HEK293T (cell line): Measurements from ENCODE around the gene OPTC.

ENCODE experiments used
- CTCF ChIA-PET: fragments of 350-600 bp; formaldehyde crosslinking; extraction: SDS; loops from one replicate; lab custom pipeline; 2021; ENCODE audit warnings: antibody characterized with exemption, inconsistent platforms; lab: Yijun Ruan, JAX
- POLR2A ChIA-PET: fragments of 350-600 bp; formaldehyde crosslinking; extraction: SDS; loops from one replicate; lab custom pipeline; 2020; ENCODE audit warnings: antibody characterized with exemption, inconsistent platforms; lab: Yijun Ruan, JAX
- DNase-seq: peaks from one replicate; pipeline ENCODE4 v3.0.0; 2012; ENCODE audit warnings: mixed read lengths; ENCODE audit errors: extremely low spot score
- ARNT ChIP-seq: fragments of 450-650 bp; IDR thresholded peaks from 2 replicates; pipeline ENCODE4 v1.6.1; 2017; ENCODE audit warnings: mild to moderate bottlenecking
- BHLHE40 ChIP-seq: fragments of 450-650 bp; IDR thresholded peaks from 2 replicates; pipeline ENCODE4 v1.6.1; 2016; ENCODE audit warnings: mild to moderate bottlenecking, moderate library complexity, borderline replicate concordance
- CTBP1 ChIP-seq: fragments of 450-650 bp; IDR thresholded peaks from 2 replicates; pipeline ENCODE4 v1.6.1; 2016; ENCODE audit warnings: borderline replicate concordance
- ELF4 ChIP-seq: fragments of 450-650 bp; IDR thresholded peaks from 2 replicates; pipeline ENCODE4 v1.6.1; 2017; ENCODE audit warnings: antibody characterized with exemption
- FOXA1 ChIP-seq: fragments of 450-650 bp; IDR thresholded peaks from 2 replicates; pipeline ENCODE4 v1.6.1; 2016; ENCODE audit warnings: mild to moderate bottlenecking
- FOXK2 ChIP-seq: fragments of 450-650 bp; IDR thresholded peaks from 2 replicates; pipeline ENCODE4 v1.6.1; 2016; ENCODE audit warnings: mild to moderate bottlenecking
- FOXM1 ChIP-seq: fragments of 450-650 bp; IDR thresholded peaks from 2 replicates; pipeline ENCODE4 v1.6.1; 2017; ENCODE audit warnings: mild to moderate bottlenecking, borderline replicate concordance
- HDGF ChIP-seq: fragments of 450-650 bp; IDR thresholded peaks from 2 replicates; pipeline ENCODE4 v1.6.1; 2017; ENCODE audit warnings: antibody characterized with exemption, borderline replicate concordance
- L3MBTL2 ChIP-seq: fragments of 450-650 bp; conservative IDR thresholded peaks from 2 replicates; pipeline ENCODE4 v1.6.1; 2016; ENCODE audit warnings: mild to moderate bottlenecking
- LEF1 ChIP-seq: fragments of 450-650 bp; IDR thresholded peaks from 2 replicates; pipeline ENCODE4 v1.6.1; 2017; ENCODE audit warnings: mild to moderate bottlenecking, borderline replicate concordance
- NFRKB ChIP-seq: fragments of 450-650 bp; IDR thresholded peaks from 2 replicates; pipeline ENCODE4 v1.6.1; 2016; ENCODE audit warnings: mild to moderate bottlenecking, moderate library complexity
- SP1 ChIP-seq: fragments of 450-650 bp; IDR thresholded peaks from 2 replicates; pipeline ENCODE4 v1.6.1; 2017
- SUZ12 ChIP-seq: fragments of 450-650 bp; IDR thresholded peaks from 2 replicates; pipeline ENCODE4 v1.6.1; 2016; ENCODE audit warnings: mild to moderate bottlenecking
- TARDBP ChIP-seq: fragments of 450-650 bp; IDR thresholded peaks from 2 replicates; pipeline ENCODE4 v1.6.1; 2016
- ZNF384 ChIP-seq: fragments of 450-650 bp; IDR thresholded peaks from 2 replicates; pipeline ENCODE4 v1.6.1; 2016
- TF ChIP-seq, protein P1 (sequence below): fragments of 450-650 bp; IDR thresholded peaks from 2 replicates; pipeline ENCODE4 v1.6.1; 2016

OPTC gene

DNA sequence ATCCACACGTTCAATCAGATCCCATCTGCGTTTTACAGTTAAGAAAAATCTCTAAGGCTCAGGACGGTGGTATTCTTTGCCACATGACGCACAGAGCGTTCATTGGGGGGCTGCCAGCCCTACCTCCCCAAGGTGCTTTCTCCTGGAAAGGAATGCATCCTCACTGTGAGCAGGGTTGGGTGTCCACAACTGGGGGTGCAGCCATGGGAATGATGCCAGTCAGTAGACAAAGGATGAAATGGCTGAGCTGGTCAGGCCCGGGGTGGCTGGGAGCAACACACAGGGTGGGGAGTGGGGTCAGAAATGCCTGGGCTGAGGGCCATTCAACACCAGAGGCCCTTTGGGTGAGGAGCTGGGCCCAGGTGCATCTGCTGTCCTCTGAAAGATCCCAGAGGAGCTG, 25.9 kb downstream of the OPTC start:
- ChIA-PET CTCF (no interaction called here), POLR2A (no interaction called here)
- no peak for DNase-seq
- TF ChIP-seq FOXA1 (no peak), TARDBP (no peak), LEF1 (no peak), BHLHE40 (no peak), SUZ12 (no peak), SP1 (no peak), ARNT (no peak), HDGF (no peak), ZNF384 (no peak), NFRKB (no peak)
- TF ChIP-seq, protein P1, sequence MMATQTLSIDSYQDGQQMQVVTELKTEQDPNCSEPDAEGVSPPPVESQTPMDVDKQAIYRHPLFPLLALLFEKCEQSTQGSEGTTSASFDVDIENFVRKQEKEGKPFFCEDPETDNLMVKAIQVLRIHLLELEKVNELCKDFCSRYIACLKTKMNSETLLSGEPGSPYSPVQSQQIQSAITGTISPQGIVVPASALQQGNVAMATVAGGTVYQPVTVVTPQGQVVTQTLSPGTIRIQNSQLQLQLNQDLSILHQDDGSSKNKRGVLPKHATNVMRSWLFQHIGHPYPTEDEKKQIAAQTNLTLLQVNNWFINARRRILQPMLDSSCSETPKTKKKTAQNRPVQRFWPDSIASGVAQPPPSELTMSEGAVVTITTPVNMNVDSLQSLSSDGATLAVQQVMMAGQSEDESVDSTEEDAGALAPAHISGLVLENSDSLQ, result no peak

DNA sequence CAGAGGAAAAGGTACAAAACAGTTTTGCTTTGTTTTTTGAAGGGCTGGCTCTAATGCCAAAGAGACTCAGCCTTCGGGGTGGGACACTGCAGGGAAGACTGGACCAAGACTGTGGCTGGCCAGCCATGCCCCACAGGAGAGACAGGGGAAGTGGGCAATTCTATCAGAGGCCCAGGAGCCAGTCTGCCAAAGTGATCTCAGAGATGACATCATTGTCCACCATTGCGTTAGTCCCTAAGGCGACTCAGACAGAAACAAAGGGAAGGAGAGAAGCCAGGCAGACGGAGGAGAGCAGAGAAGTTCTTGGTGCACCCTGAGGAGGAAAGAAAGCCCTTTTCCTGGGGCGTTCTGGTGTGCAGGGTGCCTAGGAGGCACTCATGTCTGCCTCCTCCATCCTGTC, 26.4 kb downstream of the OPTC start:
- DNase-seq, result no peak
- TF ChIP-seq FOXM1, result no peak
- no peak for TF ChIP-seq FOXK2
- no peak for TF ChIP-seq NFRKB
- TF ChIP-seq TARDBP, result no peak
- TF ChIP-seq SUZ12, result no peak
- TF ChIP-seq ELF4, result no peak
- TF ChIP-seq HDGF, result no peak
- ChIA-PET CTCF (no interaction called here), POLR2A (no interaction called here)

DNA sequence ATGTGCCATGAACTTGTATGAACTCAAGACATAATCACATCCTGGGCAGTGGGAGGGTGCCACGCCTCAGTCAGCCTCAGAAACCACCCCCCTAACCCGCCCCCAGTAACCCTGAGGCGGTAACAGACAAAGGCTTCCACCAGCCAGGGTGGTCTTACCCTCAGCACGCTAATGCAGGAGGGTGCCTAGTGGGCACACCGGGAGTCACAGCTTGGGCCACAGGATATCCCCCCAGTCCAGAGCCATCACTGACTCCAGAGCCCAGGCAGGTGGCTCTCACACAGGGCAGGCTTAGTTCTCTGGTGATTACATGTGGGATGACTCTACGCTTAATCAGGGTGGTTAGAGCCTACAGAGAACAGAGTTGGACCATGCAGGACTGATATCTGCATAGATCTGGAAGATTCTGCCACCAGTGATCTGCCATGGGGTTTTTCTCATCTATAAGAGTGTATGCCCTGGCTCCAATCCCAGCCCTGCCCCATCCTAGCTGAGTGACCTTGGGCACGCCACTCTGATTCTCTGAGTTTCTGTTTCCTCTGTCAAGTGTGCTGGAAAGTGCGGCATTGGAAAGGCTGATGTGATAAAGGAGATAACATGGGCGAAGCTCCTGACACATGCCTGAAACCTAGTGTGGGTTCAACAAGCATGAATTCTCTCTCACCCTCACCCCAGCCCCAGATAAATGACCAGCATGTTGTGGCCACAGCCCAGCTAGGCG, 27.3 kb downstream of the OPTC start:
- DNase-seq, result no peak
- ChIA-PET CTCF (no interaction called here), POLR2A (interaction anchor here (1.1 kb wide), 1 partner anchor 34 kb away, joined by 3 read pairs; no protein-coding TSS in a partner anchor)
- TF ChIP-seq FOXA1 (no peak), SP1 (no peak), L3MBTL2 (no peak), FOXK2 (no peak)
- TF ChIP-seq, protein P1, result no peak

DNA sequence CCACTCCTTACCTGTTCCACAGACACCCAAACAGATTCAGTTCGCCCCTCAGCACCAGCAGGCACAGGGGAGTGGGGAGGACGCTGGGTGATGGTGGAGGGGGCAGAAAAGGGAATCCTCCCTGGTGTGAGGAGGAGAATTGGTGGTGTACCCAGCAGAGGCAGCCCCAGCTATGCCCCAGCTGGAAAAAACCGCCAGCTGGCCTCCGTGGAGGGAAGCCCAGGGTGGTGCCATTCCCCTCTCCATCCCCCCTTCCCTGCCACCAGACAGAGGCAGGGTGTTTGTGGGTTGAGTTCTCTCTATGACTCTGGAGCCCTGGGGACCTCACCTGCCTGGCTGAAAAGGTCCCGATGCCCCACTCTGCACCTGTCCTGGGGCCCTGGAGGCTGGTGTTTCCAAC, 27.9 kb downstream of the OPTC start:
- CTCF ChIA-PET, result no interaction called here
- POLR2A ChIA-PET, result interaction anchor here (1.1 kb wide), 1 partner anchor 34 kb away, joined by 3 read pairs; no protein-coding TSS in a partner anchor
- no peak for DNase-seq
- TF ChIP-seq ELF4 (no peak), L3MBTL2 (no peak)

DNA sequence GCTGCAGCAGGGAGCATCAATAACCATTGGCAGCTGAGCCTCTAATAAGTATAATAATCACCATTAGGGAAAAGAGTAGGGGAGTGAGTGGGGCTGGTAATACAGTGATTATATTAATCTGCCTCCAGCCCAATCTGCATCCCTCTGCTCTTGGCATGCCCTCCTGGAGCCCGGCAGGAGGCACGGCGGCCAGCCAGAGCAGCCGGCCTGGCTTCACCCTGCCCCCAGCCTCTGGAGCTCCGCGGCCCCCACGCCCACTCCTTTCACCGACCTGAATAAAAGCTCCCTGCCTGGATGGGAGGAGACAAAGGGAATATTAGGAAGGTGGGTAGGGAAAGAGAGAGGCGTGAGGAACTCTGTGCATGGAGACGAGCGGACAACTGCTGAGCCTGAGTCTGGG, 28.3 kb downstream of the OPTC start:
- CTCF ChIA-PET, result no interaction called here
- no peak for DNase-seq
- TF ChIP-seq TARDBP, result no peak
- no peak for TF ChIP-seq FOXA1
- TF ChIP-seq NFRKB, result no peak
- no peak for TF ChIP-seq ARNT
- no peak for TF ChIP-seq BHLHE40
- POLR2A ChIA-PET, result interaction anchor here (1.1 kb wide), 1 partner anchor 35 kb away, joined by 3 read pairs; no protein-coding TSS in a partner anchor

DNA sequence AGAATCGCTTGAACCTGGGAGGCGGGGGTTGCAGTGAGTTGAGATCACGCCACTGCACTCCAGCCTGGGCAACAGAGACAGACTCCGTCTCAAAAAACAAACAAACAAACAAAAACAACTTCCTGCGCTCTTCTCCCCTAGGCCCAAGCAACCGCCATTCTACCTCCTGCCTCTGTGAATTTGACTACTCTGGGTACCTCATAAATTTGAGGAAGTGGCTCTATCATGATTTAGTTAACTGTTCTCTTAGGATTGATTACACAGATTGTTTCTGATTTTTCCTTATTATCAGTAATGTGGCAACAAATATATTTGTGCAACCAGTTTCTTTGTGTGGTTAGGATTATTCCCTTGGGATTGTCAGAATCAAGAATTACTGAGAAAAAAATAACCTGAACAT, 29.7 kb downstream of the OPTC start:
- no peak for DNase-seq
- CTCF ChIA-PET, result no interaction called here
- TF ChIP-seq FOXA1 (no peak), ZNF384 (no peak), SP1 (no peak), FOXK2 (no peak), HDGF (no peak), LEF1 (no peak), L3MBTL2 (no peak), SUZ12 (no peak), ARNT (no peak), NFRKB (no peak)
- TF ChIP-seq, protein P1, result no peak
- POLR2A ChIA-PET, result no interaction called here

DNA sequence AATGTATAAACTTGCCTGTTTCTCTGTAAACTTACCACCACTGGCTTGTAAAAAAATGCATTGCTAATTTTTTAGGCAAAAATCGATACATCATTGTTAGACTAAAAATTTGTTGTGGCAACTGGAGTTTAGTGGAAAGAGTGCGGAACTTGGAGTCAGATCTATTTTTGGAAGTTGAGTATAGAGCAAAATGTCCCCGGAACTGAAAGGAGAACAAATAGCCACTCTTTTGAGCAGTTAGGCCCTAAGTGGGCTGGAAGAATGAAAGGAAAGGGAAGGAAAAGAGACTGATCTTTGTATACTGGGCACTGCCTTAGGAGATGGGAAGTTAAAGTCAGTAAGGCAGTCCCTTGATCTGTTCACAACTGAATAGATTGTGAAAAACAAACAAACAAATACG, 30.2 kb downstream of the OPTC start:
- no peak for DNase-seq
- TF ChIP-seq HDGF (no peak), FOXM1 (no peak), SP1 (no peak), LEF1 (no peak), L3MBTL2 (no peak), ELF4 (no peak), NFRKB (no peak), FOXK2 (no peak), CTBP1 (no peak), ARNT (no peak), ZNF384 (no peak), FOXA1 (no peak), SUZ12 (no peak), BHLHE40 (no peak), TARDBP (no peak)
- TF ChIP-seq, protein P1, result no peak
- POLR2A ChIA-PET, result no interaction called here
- CTCF ChIA-PET, result no interaction called here
